ENCODE data around the gene SPATA20. TPM values are rescaled to one million over a fixed set of nuclear protein-coding genes. Genes with fewer than 3 reads are reported as not detected.

The SPATA20 gene
- total RNA-seq, 1 experiment from 2014 or later, result 33.2 TPM

DNA sequence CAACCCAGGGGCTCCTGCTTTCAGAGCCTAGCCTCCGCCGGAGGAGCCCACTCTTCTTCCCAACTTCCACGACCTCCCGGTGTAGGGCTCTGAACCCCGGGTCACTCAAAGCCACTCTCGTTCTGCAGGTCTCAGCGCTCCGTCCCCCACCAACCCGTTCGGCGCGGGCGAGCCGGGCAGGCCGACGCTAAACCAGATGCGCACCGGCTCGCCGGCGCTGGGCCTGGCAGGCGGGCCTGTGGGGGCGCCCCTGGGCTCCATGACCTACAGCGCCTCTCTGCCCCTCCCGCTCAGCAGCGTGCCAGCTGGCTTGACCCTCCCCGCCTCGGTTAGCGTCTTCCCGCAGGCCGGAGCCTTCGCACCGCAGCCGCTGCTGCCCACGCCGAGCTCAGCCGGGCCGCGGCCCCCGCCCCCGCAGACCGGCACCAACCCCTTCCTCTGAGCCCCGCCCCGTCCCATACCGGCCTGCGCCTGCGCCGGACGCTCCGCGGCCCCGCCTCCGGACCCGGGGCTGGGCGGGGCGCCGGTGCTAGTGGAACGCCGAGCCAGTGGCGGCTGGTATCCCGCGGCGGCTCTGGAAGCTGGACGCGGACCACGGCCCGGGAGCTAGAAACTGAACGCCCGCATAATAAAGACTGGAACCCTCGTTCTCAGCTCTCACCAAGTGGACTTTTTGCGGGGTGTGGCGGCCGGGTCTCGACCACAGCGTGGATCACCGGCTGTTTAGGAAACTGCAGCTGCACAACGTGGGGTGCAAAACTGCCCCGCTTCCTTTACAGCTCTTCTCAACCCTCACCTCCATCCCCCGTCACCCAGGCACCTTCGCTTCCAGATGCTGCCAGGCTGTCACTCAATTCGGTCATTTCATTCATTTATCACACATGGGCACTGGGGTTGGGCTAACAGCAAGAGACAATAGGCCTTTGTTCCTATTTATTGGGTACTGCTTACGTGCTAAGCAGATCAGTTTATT is 5.0 kb upstream of the SPATA20 start:
- CTCF ChIA-PET, result interaction anchor here (0.6 to 2.4 kb wide), 12 partner anchors 49 to 372 kb away, joined by 3 to 9 read pairs (median 5); partner anchors contain the start of genes LRRC59 and LUC7L3
- H3K27me3 Mint-ChIP-seq (ENCODE audit: unreplicated experiment), result no peaks in the 10 kb centered on the region
- TF ChIP-seq, protein P1, sequence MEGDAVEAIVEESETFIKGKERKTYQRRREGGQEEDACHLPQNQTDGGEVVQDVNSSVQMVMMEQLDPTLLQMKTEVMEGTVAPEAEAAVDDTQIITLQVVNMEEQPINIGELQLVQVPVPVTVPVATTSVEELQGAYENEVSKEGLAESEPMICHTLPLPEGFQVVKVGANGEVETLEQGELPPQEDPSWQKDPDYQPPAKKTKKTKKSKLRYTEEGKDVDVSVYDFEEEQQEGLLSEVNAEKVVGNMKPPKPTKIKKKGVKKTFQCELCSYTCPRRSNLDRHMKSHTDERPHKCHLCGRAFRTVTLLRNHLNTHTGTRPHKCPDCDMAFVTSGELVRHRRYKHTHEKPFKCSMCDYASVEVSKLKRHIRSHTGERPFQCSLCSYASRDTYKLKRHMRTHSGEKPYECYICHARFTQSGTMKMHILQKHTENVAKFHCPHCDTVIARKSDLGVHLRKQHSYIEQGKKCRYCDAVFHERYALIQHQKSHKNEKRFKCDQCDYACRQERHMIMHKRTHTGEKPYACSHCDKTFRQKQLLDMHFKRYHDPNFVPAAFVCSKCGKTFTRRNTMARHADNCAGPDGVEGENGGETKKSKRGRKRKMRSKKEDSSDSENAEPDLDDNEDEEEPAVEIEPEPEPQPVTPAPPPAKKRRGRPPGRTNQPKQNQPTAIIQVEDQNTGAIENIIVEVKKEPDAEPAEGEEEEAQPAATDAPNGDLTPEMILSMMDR (IDR thresholded peaks at IDR 0.05; ENCODE audit: unreplicated experiment), result peak; percentile 20
- DNase-seq, result peak; percentile 97
- H3K27ac Mint-ChIP-seq (ENCODE audit: unreplicated experiment), result peak overlapping the region; percentile 90
- H3K36me3 Mint-ChIP-seq (ENCODE audit: insufficient read depth, unreplicated experiment), result peaks cover 51% of the 10 kb centered on the region
- TSS peak; percentile 73 for BruUV-seq (replicated peaks)
- peak overlapping the region; percentile 63 for H3K4me3 Mint-ChIP-seq (ENCODE audit: low read depth, unreplicated experiment)
- H3K9me3 Mint-ChIP-seq (ENCODE audit: low read depth, unreplicated experiment), result no peaks in the 10 kb centered on the region
- intact Hi-C loops (cut with micrococcal nuclease; ENCODE audit: unreplicated experiment), result loop anchor here (2.0 to 10.0 kb wide), 2 partner anchors 59 to 413 kb away; no protein-coding TSS in a partner anchor
- peaks cover 50% of the 10 kb centered on the region for H3K4me1 Mint-ChIP-seq (ENCODE audit: low read depth, unreplicated experiment)

DNA sequence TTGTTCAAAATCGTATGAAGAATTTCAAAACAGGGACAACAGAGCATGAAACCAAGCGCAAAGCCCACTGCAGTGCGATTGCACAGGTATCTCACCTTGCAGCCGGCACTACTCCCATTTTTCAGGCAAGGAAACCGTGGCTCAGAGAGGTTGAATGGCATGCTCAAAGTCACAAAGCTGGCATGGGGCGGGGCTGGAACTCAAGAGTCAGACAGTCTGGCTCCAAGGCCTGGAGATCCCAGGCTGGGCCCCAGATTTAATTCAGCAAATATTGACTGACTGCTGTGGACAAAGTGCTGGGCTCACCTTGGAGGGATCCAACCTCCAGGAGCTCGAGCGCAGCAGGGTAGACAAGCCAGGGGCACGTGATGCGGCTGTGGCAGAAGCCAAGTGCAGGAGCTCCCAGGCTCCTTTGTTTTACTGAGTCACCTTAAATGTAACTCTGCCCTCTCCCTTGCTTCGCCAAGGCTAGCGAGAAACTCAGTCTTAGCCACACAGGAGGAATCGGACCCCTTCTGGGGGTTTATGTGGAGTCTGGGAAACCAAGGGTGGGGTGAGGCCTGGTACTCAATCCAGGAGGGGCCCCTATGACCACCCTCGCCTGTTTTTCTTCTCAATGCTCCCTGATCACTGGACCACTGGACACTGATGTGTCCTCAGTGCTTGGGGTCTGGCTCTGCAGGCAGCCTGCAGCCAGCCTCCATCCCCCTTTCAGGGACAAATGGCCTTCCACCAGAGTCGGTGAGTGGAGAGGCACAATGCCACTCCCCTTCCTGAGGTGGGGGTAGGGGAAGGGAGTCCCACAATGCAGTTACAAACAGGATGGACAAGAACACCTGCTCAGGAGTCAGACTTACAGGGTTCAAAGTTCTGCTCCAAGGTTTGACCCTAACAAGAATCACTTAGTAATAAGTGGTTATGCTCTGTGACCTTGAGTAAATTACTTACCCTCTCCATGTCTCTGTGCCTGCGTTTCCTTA is 3.9 kb upstream of the SPATA20 start:
- CTCF ChIA-PET, result interaction anchor here (0.6 to 2.4 kb wide), 17 partner anchors 8 to 181 kb away, joined by 3 to 9 read pairs (median 3); partner anchors contain the start of genes EPN3 and LRRC59
- DNase-seq, result peak; percentile 70
- Mint-ChIP-seq H3K9me3 (ENCODE audit: low read depth, unreplicated experiment) (no peaks in the 10 kb centered on the region), H3K27me3 (ENCODE audit: unreplicated experiment) (no peaks in the 10 kb centered on the region), H3K36me3 (ENCODE audit: insufficient read depth, unreplicated experiment) (peaks cover 47% of the 10 kb centered on the region), H3K4me3 (ENCODE audit: low read depth, unreplicated experiment) (peak overlapping the region; percentile 63), H3K4me1 (ENCODE audit: low read depth, unreplicated experiment) (peaks cover 50% of the 10 kb centered on the region), H3K27ac (ENCODE audit: unreplicated experiment) (peak overlapping the region; percentile 90)
- intact Hi-C loops (cut with micrococcal nuclease; ENCODE audit: unreplicated experiment), result loop anchor here (2.0 to 10.0 kb wide), 2 partner anchors 60 to 412 kb away; no protein-coding TSS in a partner anchor
- TF ChIP-seq, protein P1 (IDR thresholded peaks at IDR 0.05; ENCODE audit: unreplicated experiment), result no peak
- no TSS peak for BruUV-seq (replicated peaks)

DNA sequence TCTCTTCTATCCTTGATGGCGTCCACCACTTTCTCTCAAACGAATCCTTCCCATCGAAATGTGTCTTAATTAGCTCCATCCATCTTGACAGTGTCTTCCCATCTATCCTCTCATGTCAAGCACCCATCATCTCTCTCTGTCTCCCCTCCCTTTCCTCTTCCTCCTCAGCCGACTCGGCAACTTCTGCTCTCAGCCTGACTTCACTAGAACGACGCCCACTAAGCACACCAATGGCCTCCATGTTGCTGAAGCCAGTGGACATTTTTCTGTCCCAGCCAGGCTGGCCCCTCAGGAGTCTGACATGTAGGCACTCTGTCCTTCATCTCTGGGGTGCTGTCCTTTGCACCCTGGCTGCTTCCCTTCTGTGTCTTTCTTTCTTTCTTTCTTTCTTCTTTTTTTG is 2.5 kb upstream of the SPATA20 start:
- Mint-ChIP-seq H3K27me3 (ENCODE audit: unreplicated experiment) (no peaks in the 10 kb centered on the region), H3K27ac (ENCODE audit: unreplicated experiment) (peak overlapping the region; percentile 90), H3K4me3 (ENCODE audit: low read depth, unreplicated experiment) (no peak overlapping the region), H3K4me1 (ENCODE audit: low read depth, unreplicated experiment) (peaks cover 49% of the 10 kb centered on the region), H3K9me3 (ENCODE audit: low read depth, unreplicated experiment) (no peaks in the 10 kb centered on the region), H3K36me3 (ENCODE audit: insufficient read depth, unreplicated experiment) (peaks cover 45% of the 10 kb centered on the region)
- intact Hi-C loops (cut with micrococcal nuclease; ENCODE audit: unreplicated experiment), result loop anchor here (10.0 kb wide), 1 partner anchor 410 kb away; no protein-coding TSS in a partner anchor
- no peak for DNase-seq
- no TSS peak for BruUV-seq (replicated peaks)
- CTCF ChIA-PET, result interaction anchor here (1.0 to 1.4 kb wide), 2 partner anchors 12 to 81 kb away, joined by 4 read pairs; partner anchors contain the start of gene EPN3
- TF ChIP-seq, protein P1 (IDR thresholded peaks at IDR 0.05; ENCODE audit: unreplicated experiment), result peak; percentile 16

DNA sequence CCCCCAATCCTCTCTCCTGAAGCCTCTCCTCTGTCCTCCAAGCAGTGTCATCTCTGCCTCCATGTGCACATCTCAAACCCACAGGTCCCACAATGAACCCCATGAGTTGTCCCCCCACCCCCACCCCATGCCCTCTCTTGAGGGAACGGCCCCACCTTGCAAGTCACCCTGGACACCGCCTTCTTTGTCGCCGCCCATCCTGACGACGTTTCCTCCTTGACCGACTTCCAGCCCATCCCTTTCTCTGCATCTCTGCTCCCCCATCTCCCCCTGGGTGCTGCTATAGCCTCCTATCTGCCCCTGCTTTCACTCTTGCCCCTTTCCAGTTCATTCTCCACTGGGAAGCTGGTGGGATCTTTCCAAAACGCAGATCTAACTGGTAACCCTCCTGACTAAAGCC is 1.7 kb upstream of the SPATA20 start:
- Mint-ChIP-seq H3K4me3 (ENCODE audit: low read depth, unreplicated experiment) (no peak overlapping the region), H3K27me3 (ENCODE audit: unreplicated experiment) (no peaks in the 10 kb centered on the region), H3K4me1 (ENCODE audit: low read depth, unreplicated experiment) (peaks cover 42% of the 10 kb centered on the region), H3K9me3 (ENCODE audit: low read depth, unreplicated experiment) (no peaks in the 10 kb centered on the region), H3K36me3 (ENCODE audit: insufficient read depth, unreplicated experiment) (peaks cover 45% of the 10 kb centered on the region), H3K27ac (ENCODE audit: unreplicated experiment) (no peak overlapping the region)
- TF ChIP-seq, protein P1 (IDR thresholded peaks at IDR 0.05; ENCODE audit: unreplicated experiment), result no peak
- intact Hi-C loops (cut with micrococcal nuclease; ENCODE audit: unreplicated experiment), result loop anchor here (10.0 kb wide), 1 partner anchor 409 kb away; no protein-coding TSS in a partner anchor
- CTCF ChIA-PET, result interaction anchor here (0.6 kb wide), 1 partner anchor 51 kb away, joined by 4 read pairs; no protein-coding TSS in a partner anchor
- DNase-seq, result no peak
- no TSS peak for BruUV-seq (replicated peaks)
